GM12874 (cell line): Measurements from ENCODE around the gene FXR1.

ENCODE experiments used
- CTCF ChIP-seq: IDR thresholded peaks from 2 replicates; pipeline ENCODE4 v1.5.1; 2011; ENCODE audit warnings: low read depth, mild to moderate bottlenecking, control low read depth, low read length, moderate library complexity; ENCODE audit not compliant: insufficient read depth

FXR1 gene

DNA sequence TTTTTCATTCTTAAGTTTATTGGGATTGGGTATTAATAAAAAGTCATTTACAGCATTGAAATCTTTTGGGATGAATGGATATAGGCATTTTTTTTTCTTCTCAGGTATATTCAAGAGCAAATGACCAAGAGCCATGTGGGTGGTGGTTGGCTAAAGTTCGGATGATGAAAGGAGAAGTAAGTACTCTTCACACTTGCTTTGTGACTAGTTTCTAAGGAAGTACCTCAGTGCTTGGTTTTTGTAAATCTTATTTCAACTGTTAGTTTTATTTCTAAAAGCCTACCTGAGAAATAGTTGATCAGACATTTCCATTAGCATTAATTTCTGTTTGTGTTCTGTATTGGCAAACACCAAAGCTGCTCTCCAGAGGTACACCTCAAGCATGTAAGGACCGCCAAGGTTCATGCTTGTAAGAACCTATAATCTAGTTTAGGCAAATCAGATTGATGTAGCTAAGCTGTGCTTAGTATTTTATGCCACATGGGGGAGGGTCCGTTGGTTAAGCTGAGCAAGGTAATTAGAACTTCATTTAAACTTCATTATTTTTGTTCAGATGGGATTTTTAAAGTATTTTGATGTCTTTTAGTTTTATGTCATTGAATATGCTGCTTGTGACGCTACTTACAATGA, 35.4 kb downstream of the FXR1 start:
- TF ChIP-seq CTCF, result no peak

DNA sequence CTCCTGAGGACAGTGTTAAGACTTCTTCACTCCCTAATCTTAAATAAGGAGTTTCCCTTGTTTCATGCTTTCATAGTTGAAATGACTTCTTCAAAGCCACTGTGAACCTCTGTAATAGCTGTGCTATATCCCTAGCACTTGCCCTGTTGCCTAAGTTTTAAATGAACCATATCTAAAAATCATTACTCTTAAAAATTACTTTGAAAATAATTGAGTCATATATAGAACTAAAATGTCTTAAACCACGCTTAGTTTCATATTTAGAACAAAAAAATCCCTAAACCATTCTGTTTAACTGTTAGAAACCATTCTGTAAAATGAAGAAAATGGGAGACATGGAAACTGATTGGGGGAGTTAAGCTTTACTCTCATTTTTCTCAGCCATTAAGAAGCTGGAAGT, 47.2 kb downstream of the FXR1 start:
- no peak for TF ChIP-seq CTCF

- no peak for TF ChIP-seq CTCF
These were observed 48.6 kb downstream of the FXR1 start for GRCh38 chr3:180961087-180961486.

- no peak for TF ChIP-seq CTCF
These were observed 49.1 kb downstream of the FXR1 start for GRCh38 chr3:180961552-180961951.

DNA sequence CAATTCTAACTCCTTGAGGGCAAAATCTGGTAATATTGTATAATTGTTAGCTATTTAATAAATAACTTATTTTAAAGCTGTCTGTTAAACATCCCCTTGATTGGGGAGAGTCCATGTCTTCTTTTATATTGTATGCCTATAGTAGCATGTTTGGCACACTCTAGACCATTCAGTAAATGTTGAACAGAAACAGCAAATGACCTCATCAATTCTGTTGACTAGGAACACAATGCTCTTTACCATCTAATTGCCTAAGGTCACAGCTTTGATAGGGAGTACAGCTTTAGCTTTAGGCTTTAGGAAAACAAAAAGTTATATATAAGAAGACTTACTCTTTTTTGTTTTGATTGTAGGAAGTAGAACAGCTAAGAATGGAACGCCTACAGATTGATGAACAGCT, 50.1 kb downstream of the FXR1 start:
- no peak for TF ChIP-seq CTCF

- TF ChIP-seq CTCF, result no peak
These were observed 58.5 kb downstream of the FXR1 start for GRCh38 chr3:180970931-180971330.

- no peak for TF ChIP-seq CTCF
These were observed 61.1 kb downstream of the FXR1 start for GRCh38 chr3:180973543-180973942.

GRCh38 chr3:180974286-180974685, 61.8 kb downstream of the FXR1 start:
- no peak for TF ChIP-seq CTCF
